GM19455 (cell line): ENCODE data around the gene L3MBTL3.
A peak's percentile ranks its signal among the peaks of the same experiment; 100 is the strongest.
"Not testable (repeated sequence)": the region's sequence is repeated elsewhere in the genome, so short reads cannot be mapped to it uniquely, and the experiment has no call there.

ENCODE experiments used
- ATAC-seq: cut with Tn5 transposase; IDR thresholded peaks from one replicate; pipeline ENCODE4 v1.9.1; 2021; ENCODE audit not compliant: unreplicated experiment

The L3MBTL3 gene

GRCh38 chr6:130136798-130137197, 118.4 kb downstream of the L3MBTL3 start:
- no peak for ATAC-seq

- peak; percentile 69 for ATAC-seq
Measured at GRCh38 chr6:130138116-130138908, 119.9 kb downstream of the L3MBTL3 start.

- peak; percentile 17 for ATAC-seq
Measured at GRCh38 chr6:130138909-130139242, 120.5 kb downstream of the L3MBTL3 start.

- no peak for ATAC-seq
Measured at GRCh38 chr6:130140084-130140483, 121.7 kb downstream of the L3MBTL3 start.

GRCh38 chr6:130143709-130144108, 125.3 kb downstream of the L3MBTL3 start:
- ATAC-seq, result no peak

- no peak for ATAC-seq
Measured at GRCh38 chr6:130147111-130147510, 128.7 kb downstream of the L3MBTL3 start.

GRCh38 chr6:130148181-130148580, 129.8 kb downstream of the L3MBTL3 start:
- ATAC-seq, result no peak

- ATAC-seq, result not testable (repeated sequence)
Measured at GRCh38 chr6:130149016-130149415, 130.6 kb downstream of the L3MBTL3 start.

- ATAC-seq, result no peak
Measured at GRCh38 chr6:130150906-130151305, 132.5 kb downstream of the L3MBTL3 start.

GRCh38 chr6:130152908-130153510, 134.6 kb downstream of the L3MBTL3 start:
- no peak for ATAC-seq

- no peak for ATAC-seq
Measured at GRCh38 chr6:130156908-130157307, 138.5 kb downstream of the L3MBTL3 start.

- ATAC-seq, result no peak
Measured at GRCh38 chr6:130158056-130158455, 139.7 kb downstream of the L3MBTL3 start.

- no peak for ATAC-seq
Measured at GRCh38 chr6:130158548-130158947, 140.2 kb downstream of the L3MBTL3 start.

GRCh38 chr6:130159956-130160355, 141.6 kb downstream of the L3MBTL3 start:
- no peak for ATAC-seq

GRCh38 chr6:130161683-130162404, 143.5 kb downstream of the L3MBTL3 start:
- ATAC-seq, result no peak

GRCh38 chr6:130162421-130162820, 144.0 kb downstream of the L3MBTL3 start:
- no peak for ATAC-seq

GRCh38 chr6:130163266-130163665, 144.9 kb downstream of the L3MBTL3 start:
- ATAC-seq, result no peak

GRCh38 chr6:130164251-130164650, 145.9 kb downstream of the L3MBTL3 start:
- ATAC-seq, result no peak

GRCh38 chr6:130167655-130168054, 149.3 kb downstream of the L3MBTL3 start:
- no peak for ATAC-seq

GRCh38 chr6:130170160-130170559, 151.8 kb downstream of the L3MBTL3 start:
- not testable (repeated sequence) for ATAC-seq

- ATAC-seq, result not testable (repeated sequence)
Measured at GRCh38 chr6:130173377-130174004, 155.1 kb downstream of the L3MBTL3 start.
